HEK293T (cell line): ENCODE measurements around the gene GCNA.

Source experiments
- CTCF ChIA-PET: fragments of 350-600 bp; formaldehyde crosslinking; extraction: SDS; loops from one replicate; lab custom pipeline; 2021; ENCODE audit warnings: antibody characterized with exemption, inconsistent platforms; lab: Yijun Ruan, JAX
- POLR2A ChIA-PET: fragments of 350-600 bp; formaldehyde crosslinking; extraction: SDS; loops from one replicate; lab custom pipeline; 2020; ENCODE audit warnings: antibody characterized with exemption, inconsistent platforms; lab: Yijun Ruan, JAX
- DNase-seq: peaks from one replicate; pipeline ENCODE4 v3.0.0; 2012; ENCODE audit warnings: mixed read lengths; ENCODE audit errors: extremely low spot score
- ARNT ChIP-seq: fragments of 450-650 bp; IDR thresholded peaks from 2 replicates; pipeline ENCODE4 v1.6.1; 2017; ENCODE audit warnings: mild to moderate bottlenecking
- BHLHE40 ChIP-seq: fragments of 450-650 bp; IDR thresholded peaks from 2 replicates; pipeline ENCODE4 v1.6.1; 2016; ENCODE audit warnings: mild to moderate bottlenecking, moderate library complexity, borderline replicate concordance
- CTBP1 ChIP-seq: fragments of 450-650 bp; IDR thresholded peaks from 2 replicates; pipeline ENCODE4 v1.6.1; 2016; ENCODE audit warnings: borderline replicate concordance
- ELF4 ChIP-seq: fragments of 450-650 bp; IDR thresholded peaks from 2 replicates; pipeline ENCODE4 v1.6.1; 2017; ENCODE audit warnings: antibody characterized with exemption
- FOXA1 ChIP-seq: fragments of 450-650 bp; IDR thresholded peaks from 2 replicates; pipeline ENCODE4 v1.6.1; 2016; ENCODE audit warnings: mild to moderate bottlenecking
- FOXK2 ChIP-seq: fragments of 450-650 bp; IDR thresholded peaks from 2 replicates; pipeline ENCODE4 v1.6.1; 2016; ENCODE audit warnings: mild to moderate bottlenecking
- FOXM1 ChIP-seq: fragments of 450-650 bp; IDR thresholded peaks from 2 replicates; pipeline ENCODE4 v1.6.1; 2017; ENCODE audit warnings: mild to moderate bottlenecking, borderline replicate concordance
- HDGF ChIP-seq: fragments of 450-650 bp; IDR thresholded peaks from 2 replicates; pipeline ENCODE4 v1.6.1; 2017; ENCODE audit warnings: antibody characterized with exemption, borderline replicate concordance
- L3MBTL2 ChIP-seq: fragments of 450-650 bp; conservative IDR thresholded peaks from 2 replicates; pipeline ENCODE4 v1.6.1; 2016; ENCODE audit warnings: mild to moderate bottlenecking
- LEF1 ChIP-seq: fragments of 450-650 bp; IDR thresholded peaks from 2 replicates; pipeline ENCODE4 v1.6.1; 2017; ENCODE audit warnings: mild to moderate bottlenecking, borderline replicate concordance
- NFRKB ChIP-seq: fragments of 450-650 bp; IDR thresholded peaks from 2 replicates; pipeline ENCODE4 v1.6.1; 2016; ENCODE audit warnings: mild to moderate bottlenecking, moderate library complexity
- SP1 ChIP-seq: fragments of 450-650 bp; IDR thresholded peaks from 2 replicates; pipeline ENCODE4 v1.6.1; 2017
- SUZ12 ChIP-seq: fragments of 450-650 bp; IDR thresholded peaks from 2 replicates; pipeline ENCODE4 v1.6.1; 2016; ENCODE audit warnings: mild to moderate bottlenecking
- TARDBP ChIP-seq: fragments of 450-650 bp; IDR thresholded peaks from 2 replicates; pipeline ENCODE4 v1.6.1; 2016
- ZNF384 ChIP-seq: fragments of 450-650 bp; IDR thresholded peaks from 2 replicates; pipeline ENCODE4 v1.6.1; 2016
- TF ChIP-seq, protein P1 (sequence below): fragments of 450-650 bp; IDR thresholded peaks from 2 replicates; pipeline ENCODE4 v1.6.1; 2016

Gene GCNA

DNA sequence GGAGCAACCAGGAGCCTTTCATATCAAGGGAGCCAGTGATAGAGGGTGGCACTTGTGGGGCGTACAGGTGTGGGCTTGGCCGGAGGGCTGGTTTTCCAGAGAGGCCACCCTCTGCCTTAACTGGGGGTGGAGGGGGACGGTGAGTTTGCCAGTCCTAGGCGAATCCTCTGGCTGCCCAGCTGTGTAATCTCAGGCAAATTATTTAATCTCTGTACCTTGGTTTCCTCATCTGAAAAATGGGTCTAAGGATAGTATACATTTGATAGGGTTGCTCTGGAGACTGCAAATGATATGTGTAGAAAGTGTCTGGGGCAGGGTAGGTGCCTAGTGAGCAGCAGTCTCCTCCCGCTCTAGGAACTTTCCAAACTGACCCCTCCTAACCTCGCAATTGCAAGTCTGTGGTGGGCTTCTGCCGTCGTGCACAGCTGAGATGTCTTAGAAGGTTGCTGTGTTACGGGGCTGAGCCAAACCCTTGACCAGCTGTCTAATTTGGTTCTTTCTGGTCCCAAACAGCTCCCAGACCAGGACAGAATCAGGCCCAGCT lies 43.9 kb downstream of the GCNA start:
- POLR2A ChIA-PET = no interaction called here
- TF ChIP-seq BHLHE40 (no peak), LEF1 (no peak), ZNF384 (no peak), NFRKB (no peak), SP1 (no peak)
- CTCF ChIA-PET = no interaction called here
- DNase-seq = no peak

DNA sequence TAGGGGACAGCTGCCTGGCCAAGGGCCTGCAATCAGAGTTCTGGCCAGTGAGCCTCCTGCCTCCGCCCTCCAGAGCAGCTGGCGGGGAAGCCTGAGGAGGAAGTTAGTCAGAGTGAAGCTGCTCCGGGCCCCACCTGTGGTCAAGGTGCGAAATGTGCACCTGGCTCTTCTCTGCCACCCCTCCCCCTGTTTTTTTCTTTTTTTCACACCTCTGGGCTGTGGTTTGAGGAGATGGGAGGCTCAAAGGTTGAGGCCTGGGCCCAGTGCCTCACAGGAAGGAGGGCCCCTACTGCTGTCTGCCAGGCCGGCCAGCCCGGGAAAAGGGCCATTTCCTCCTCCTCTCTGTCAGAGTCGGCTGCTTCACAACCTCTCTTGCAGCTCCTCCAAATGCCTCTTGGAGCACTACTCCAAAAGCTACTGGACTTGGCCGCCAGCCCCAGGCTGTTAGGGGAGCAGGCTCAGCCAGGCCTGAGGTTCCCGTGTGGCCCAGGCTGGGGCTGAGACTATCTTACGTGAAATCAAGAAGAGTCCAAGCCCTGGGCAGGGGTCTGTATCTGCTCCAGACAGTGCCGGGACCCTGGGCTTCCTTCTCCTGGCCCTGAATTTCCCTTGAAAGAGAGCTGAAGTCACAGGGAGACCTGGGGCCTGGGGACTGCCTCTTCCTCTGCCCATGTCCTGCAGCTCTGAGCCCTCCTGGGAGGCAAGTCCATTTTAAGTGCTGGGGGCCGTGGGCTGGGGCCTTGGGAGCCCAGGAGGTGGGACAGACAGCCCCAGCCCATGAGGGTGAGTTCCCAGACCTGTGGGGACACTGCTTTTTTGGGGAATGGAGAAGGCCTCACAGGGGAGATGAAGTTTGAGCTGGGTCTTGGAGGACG lies 44.6 kb downstream of the GCNA start:
- CTCF ChIA-PET = interaction anchor here (0.7 kb wide), 1 partner anchor 623 kb away, joined by 3 read pairs; no protein-coding TSS in a partner anchor
- TF ChIP-seq FOXK2 (no peak), TARDBP (no peak), HDGF (no peak)
- POLR2A ChIA-PET = no interaction called here
- DNase-seq = peak; percentile 67

DNA sequence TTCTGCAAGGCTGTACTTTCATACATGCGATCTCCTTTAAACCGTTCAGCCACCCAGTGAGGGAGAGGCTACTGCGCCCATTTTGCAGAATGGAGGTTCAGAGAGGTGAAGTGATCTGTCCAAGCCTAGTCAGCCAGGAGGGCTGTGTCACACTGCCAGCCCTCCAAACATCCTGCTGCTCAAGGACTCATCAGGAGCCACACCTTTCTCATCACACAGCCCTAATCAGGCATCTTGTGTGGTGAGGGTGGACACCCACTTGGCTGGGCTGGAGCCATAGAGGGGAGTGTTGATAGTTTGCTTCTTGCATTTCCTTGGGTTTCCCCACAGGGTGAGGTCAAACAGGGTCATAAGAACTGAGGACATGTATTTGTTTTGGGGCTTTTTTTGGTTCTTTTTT lies 45.5 kb downstream of the GCNA start:
- TF ChIP-seq CTBP1 (no peak), NFRKB (no peak), TARDBP (no peak), FOXK2 (no peak), FOXM1 (no peak), L3MBTL2 (no peak)
- TF ChIP-seq, protein P1, sequence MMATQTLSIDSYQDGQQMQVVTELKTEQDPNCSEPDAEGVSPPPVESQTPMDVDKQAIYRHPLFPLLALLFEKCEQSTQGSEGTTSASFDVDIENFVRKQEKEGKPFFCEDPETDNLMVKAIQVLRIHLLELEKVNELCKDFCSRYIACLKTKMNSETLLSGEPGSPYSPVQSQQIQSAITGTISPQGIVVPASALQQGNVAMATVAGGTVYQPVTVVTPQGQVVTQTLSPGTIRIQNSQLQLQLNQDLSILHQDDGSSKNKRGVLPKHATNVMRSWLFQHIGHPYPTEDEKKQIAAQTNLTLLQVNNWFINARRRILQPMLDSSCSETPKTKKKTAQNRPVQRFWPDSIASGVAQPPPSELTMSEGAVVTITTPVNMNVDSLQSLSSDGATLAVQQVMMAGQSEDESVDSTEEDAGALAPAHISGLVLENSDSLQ = no peak
- no peak for DNase-seq
- POLR2A ChIA-PET = no interaction called here
- CTCF ChIA-PET = no interaction called here

DNA sequence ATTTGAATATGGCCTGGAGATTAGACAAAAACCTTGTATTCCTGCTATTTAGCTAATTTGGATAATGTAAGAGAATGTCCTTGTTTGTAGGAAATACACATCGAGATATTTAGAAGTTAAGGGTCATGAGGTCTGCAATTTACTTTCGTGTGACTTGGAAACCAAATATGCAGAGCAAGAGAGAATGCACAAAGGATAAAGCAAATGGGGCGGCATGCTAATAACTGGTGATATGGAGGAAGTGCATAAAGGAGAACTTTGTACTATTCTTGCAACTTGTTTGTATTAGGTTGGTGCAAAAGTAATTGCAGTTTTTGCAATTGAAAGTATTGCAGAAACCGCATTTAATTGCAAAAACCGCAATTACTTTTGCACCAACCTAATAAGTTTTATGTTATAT lies 47.2 kb downstream of the GCNA start:
- ChIA-PET CTCF (no interaction called here), POLR2A (no interaction called here)
- no peak for DNase-seq
- TF ChIP-seq SUZ12 = no peak
- no peak for TF ChIP-seq L3MBTL2
- no peak for TF ChIP-seq HDGF
- no peak for TF ChIP-seq BHLHE40
- no peak for TF ChIP-seq FOXK2
- TF ChIP-seq FOXA1 = no peak
- no peak; the same call in 1 of the 2 replicates for TF ChIP-seq ELF4
- no peak for TF ChIP-seq ZNF384
- TF ChIP-seq NFRKB = no peak
- TF ChIP-seq FOXM1 = no peak
- TF ChIP-seq, protein P1 = no peak
- TF ChIP-seq SP1 = no peak
- TF ChIP-seq CTBP1 = no peak
- no peak for TF ChIP-seq TARDBP
- TF ChIP-seq ARNT = no peak

DNA sequence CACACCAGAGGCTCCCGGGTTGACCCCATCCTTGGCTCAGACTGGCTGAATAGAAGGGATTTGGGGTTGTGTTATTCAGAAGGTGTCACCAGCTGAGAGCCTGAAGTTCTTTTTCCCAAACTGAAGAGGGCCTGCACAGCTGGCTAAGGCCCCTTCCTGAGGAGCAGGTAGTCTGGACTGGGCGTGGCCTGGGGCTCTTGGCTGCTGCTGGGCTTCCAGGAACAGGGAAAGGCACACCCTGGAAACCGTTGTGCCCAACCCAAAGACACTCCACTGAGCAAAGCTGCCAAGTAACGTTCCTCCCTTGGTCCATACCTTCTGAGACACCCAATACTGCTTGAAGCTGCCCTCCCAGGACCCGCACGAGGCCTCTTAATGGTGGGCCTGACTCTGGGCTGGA lies 48.3 kb downstream of the GCNA start:
- no peak for TF ChIP-seq HDGF
- no peak for TF ChIP-seq FOXK2
- no peak for TF ChIP-seq SUZ12
- TF ChIP-seq ARNT = no peak
- TF ChIP-seq L3MBTL2 = no peak
- no peak for TF ChIP-seq FOXM1
- TF ChIP-seq CTBP1 = no peak
- no peak for TF ChIP-seq FOXA1
- TF ChIP-seq ZNF384 = no peak
- TF ChIP-seq ELF4 = no peak
- TF ChIP-seq, protein P1 = no peak
- no peak for TF ChIP-seq TARDBP
- TF ChIP-seq BHLHE40 = no peak
- TF ChIP-seq NFRKB = no peak
- TF ChIP-seq LEF1 = no peak
- TF ChIP-seq SP1 = no peak
- ChIA-PET CTCF (no interaction called here), POLR2A (no interaction called here)
- no peak for DNase-seq

DNA sequence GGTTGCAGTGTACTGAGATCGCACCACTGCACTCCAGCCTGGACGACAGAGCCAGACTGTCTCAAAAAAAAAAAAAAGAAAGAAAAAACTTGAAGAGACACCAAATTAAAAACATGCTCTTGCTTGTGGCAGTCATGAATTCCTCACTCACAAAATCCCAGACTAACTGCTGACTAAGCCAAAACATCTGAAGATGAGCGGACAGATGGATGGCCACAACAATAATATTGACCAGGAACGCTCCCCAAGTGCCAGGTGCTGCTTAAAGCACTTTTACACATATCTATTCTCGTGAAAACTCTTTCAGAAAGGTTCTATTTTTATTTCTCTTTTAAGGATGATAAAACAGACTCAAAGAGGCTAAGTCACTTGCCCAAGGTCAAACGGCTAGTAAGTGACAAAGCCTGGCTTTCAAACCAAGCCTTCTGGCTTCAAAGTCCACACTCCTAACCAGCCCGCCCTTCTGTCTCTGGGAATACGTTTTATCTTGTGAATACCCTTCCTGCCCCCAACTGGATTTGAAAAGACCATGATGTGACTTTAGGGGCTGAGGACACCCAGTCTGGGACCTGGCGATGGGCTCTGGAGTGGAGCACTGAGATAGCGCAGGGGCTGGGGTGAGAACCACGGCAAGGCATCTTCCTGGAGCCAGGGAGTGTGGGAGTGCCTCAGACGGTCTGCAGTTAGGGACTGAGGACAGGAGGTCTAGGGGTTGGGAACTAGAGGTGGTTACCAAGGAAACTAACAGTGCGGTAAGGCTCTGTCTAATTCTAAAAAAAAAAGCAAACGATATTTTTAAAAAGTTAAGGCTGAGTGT lies 49.6 kb downstream of the GCNA start:
- TF ChIP-seq TARDBP = no peak
- TF ChIP-seq L3MBTL2 = no peak
- no peak for TF ChIP-seq SUZ12
- TF ChIP-seq HDGF = no peak
- no peak for TF ChIP-seq CTBP1
- no peak for TF ChIP-seq ELF4
- TF ChIP-seq NFRKB = no peak
- no peak for TF ChIP-seq ARNT
- TF ChIP-seq, protein P1 = no peak
- CTCF ChIA-PET = no interaction called here
- DNase-seq = no peak
- POLR2A ChIA-PET = no interaction called here
